ENCODE measurements around the gene PLSCR3.

PLSCR3 gene

GRCh38 chr17:7405350-7406234, 11.3 kb upstream of the PLSCR3 start:
- no peak for DNase-seq

- peak in 2 of 4 experiments; percentile 70 to 81 for DNase-seq
Measured at GRCh38 chr17:7404737-7405349, 10.5 kb upstream of the PLSCR3 start.

GRCh38 chr17:7403977-7404736, 9.8 kb upstream of the PLSCR3 start, which contains the start of gene TMEM256:
TMEM256 (minus strand) TSS chr17:7404097; CDS start chr17:7404084, 13 bp downstream.
- DNase-seq, result peak; percentile 84 to 93 (median 92)

DNA sequence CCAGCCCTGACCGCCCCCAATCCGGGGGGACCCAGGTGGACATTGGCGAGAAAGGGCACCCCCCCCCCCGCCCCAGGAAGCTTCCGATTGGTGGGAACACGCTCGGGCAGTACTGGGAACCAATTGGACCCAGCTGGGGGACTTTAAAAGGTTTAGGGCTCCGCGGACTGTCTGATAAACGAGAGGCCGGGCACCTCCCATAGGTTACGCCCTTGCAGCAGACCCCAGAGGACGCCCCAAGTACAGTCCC, 9.3 kb upstream of the PLSCR3 start:
- DNase-seq, result no peak

DNA sequence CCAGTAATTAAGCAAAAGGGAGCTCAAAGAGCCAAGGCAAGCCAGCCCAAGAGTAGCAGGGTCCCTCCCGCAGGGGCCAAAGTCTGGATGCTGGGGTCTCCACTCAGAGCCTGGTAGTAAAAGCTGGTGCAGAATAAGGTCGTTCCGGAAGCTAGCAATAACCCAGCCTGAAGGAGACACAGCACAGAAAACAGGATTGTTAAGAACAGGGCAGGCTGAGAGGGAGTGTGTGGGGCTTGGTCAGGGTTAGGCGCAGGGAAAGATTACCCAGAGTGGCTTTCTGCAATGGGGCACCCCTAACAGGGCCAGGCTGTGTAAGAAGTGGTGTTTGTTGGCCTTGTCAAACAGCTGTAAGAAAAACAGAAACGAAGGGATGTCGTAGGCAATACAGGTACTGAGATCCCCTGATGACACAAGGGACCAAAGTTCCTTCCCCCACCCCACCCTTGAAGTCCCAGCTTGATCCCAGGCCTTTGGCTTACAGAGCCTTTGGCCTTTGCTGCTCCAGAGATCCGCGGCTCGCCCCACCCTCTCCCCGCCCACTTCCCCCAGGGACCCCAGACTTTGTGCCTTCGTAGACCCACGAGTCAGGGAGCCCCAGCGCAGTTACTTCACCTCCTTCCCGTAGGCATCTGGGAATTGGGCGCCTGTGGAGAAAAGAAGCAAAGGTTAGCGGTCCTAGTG, 8.9 kb upstream of the PLSCR3 start:
- peak in 1 of 4 experiments; percentile 14 for DNase-seq

- DNase-seq, result no peak
Measured at GRCh38 chr17:7398612-7399011, 4.3 kb upstream of the PLSCR3 start.

DNA sequence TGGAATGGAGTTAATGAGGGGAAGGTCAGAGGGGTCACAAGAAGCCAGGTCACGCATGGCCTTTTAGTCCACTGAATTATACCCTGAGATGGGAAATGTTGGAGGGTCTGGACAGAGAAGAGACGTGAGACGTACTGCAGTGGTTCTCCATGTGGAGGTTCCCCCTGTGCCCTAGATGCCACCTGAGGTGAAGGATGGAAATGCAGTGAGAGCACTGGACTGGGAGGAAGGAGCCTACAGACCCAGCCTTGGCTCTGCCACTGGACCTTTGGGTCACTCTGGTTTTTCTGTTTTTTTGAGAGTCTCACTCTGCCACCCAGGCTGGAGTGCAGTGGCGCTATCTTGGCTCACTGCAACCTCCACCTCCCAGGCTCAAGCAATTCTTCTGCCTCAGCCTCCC, 1.8 kb upstream of the PLSCR3 start:
- DNase-seq, result no peak

DNA sequence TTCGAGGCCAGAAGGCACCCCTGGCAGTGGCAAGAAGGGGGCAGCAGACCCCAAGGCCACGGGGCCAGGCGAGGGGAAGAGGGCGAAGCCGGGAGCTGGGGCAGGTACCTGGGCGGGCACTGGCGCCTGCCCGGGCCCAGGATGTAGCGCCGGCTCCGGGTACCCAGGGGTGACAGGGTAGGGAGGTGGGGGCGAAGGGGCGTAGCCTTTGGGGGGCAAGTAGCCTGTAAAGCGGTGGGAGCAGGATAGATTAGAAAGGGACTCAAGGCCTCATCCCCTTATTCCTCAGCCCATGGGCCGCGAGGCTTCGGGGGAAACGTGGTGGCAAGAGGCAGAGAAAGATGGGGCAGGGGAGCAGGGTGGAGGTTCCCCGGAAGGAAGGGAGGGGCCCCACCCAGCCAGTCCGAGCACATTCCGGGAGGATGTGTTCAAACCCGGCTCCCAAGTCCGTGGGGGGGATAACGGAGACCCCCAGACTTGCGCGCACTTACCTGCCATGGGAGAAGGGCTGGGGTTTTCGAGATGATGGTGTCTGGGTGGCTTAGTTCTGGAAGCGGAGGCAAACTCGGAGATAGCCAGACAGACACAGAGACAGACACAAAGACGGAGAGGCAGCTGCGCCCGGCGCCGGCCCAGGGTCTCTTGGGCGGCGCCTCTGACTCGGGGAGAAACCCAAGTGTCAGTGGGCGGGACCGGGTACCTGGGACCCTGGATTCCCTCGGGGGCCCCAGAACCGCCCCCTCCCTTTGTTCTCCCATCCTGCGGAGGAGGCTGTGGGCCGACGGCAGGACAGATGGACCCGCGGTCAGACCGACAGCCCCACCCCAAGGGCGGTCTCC, 493 bp downstream of the PLSCR3 start:
- peak in 2 of 4 experiments; percentile 50 to 71 for DNase-seq

- DNase-seq, result no peak
Measured at GRCh38 chr17:7392696-7393612, 1.4 kb downstream of the PLSCR3 start.

GRCh38 chr17:7391307-7391706, 3.0 kb downstream of the PLSCR3 start:
- DNase-seq, result no peak

- no peak for DNase-seq
Measured at GRCh38 chr17:7389924-7390910, 4.1 kb downstream of the PLSCR3 start.

GRCh38 chr17:7388856-7389255, 5.5 kb downstream of the PLSCR3 start:
- DNase-seq, result no peak

- DNase-seq, result no peak
Measured at GRCh38 chr17:7384489-7385081, 9.7 kb downstream of the PLSCR3 start.

DNA sequence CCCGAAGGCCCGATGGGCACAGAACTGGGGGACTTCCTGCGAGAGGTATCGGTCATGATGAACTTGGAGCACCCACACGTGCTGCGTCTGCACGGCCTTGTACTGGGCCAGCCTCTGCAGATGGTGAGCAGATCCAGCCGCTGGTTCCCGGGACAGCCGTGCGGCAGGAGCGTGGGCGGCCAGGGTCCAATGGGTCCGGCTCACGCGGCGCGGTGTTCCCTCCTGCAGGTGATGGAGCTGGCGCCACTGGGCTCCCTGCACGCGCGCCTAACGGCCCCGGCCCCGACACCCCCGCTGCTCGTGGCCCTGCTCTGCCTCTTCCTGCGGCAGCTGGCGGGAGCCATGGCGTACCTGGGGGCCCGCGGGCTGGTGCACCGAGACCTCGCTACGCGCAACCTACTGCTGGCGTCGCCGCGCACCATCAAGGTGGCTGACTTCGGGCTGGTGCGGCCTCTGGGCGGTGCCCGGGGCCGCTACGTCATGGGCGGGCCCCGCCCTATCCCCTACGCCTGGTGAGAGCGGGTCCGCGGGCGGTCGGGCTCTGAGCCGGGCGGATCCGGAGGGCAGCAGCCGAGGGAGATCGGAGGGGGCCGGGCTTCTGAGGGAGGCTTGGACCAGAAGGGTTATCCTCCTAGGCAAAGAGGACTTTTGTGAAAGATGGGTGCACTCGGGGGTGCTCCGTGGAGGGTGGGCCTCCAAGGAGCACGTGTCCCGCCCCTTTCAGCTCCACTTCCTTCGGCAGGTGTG, 10.4 kb downstream of the PLSCR3 start:
- DNase-seq, result peak; percentile 35 to 75 (median 60)

GRCh38 chr17:7383371-7383741, 11.0 kb downstream of the PLSCR3 start:
- DNase-seq, result no peak

GRCh38 chr17:7382901-7383300, 11.4 kb downstream of the PLSCR3 start:
- DNase-seq, result no peak

GRCh38 chr17:7380855-7381683, 13.3 kb downstream of the PLSCR3 start, which contains the start of gene TNK1:
TNK1 (plus strand) TSS chr17:7381089; CDS start chr17:7382927, 1,838 bp downstream.
- no peak for DNase-seq

DNA sequence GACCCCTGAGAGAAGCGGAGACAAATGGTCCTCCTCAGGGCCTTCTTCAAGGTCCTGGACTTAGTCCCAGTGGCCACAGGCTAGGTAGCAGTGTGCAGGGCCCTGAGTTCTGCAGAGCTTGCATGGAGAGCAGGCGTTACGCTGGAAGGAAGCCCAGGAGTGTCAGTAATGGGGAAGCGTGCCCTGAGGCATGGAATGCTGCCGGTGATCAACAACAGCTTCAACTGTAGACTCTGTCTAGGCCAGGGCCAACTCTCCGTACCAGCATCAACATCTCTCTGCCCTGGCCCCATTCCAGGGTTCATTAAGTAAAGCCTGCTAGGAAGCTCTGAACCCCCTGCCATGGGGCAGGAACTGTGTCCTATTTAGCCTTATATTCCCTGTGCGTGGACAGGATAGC, 14.0 kb downstream of the PLSCR3 start:
- DNase-seq, result no peak
